Bronchial epithelial cell (primary cell): ENCODE results near the gene TENT4B. TPM values are rescaled to one million over a fixed set of nuclear protein-coding genes. Genes with fewer than 3 reads are reported as not detected.

ENCODE experiments used
- DNase-seq: peaks from one replicate; pipeline ENCODE4 v3.0.0-alpha.2; 2010; ENCODE audit warnings: low read depth
- FAIRE-seq: peaks from 2 replicates; lab custom pipeline; 2011; peaks lifted over from hg19 to GRCh38; lab: Jason Lieb, UNC
- H3K27me3 ChIP-seq: 2 replicates; pipeline ENCODE4 v1.5.1; 2011; ENCODE audit warnings: low read length; ENCODE audit not compliant: control insufficient read depth, insufficient read depth
- H3K36me3 ChIP-seq: 2 replicates; pipeline ENCODE4 v1.5.1; 2011; ENCODE audit warnings: low read length; ENCODE audit not compliant: control insufficient read depth, insufficient read depth
- H3K4me3 ChIP-seq: 2 replicates; pipeline ENCODE4 v1.5.1; 2011; ENCODE audit warnings: mild to moderate bottlenecking, low read depth, low read length, control low read depth
- CTCF ChIP-seq: IDR thresholded peaks from 2 replicates; pipeline ENCODE4 v1.5.1; 2011; ENCODE audit warnings: mild to moderate bottlenecking, moderate library complexity, low read length, control low read depth, inconsistent platforms; ENCODE audit not compliant: insufficient read depth, severe bottlenecking
- total RNA-seq: library from RNA; depleted of rRNA; stranded (reverse); fragments of >200 nt; gene quantifications from 2 replicates; pipeline ENCODE4 v1.2.1, GENCODE V29; 2014

Gene TENT4B
- total RNA-seq, 1 donor from 2014 or later, result 9.2 TPM

- FAIRE-seq, result no peak
- DNase-seq, result no peak
- no peak for TF ChIP-seq CTCF
- Histone ChIP-seq H3K4me3 (no peak overlapping the region), H3K36me3 (no peaks in the 10 kb centered on the region), H3K27me3 (no peaks in the 10 kb centered on the region)
These were observed 39.4 kb downstream of the TENT4B start for GRCh38 chr16:50192386-50193050.

DNA sequence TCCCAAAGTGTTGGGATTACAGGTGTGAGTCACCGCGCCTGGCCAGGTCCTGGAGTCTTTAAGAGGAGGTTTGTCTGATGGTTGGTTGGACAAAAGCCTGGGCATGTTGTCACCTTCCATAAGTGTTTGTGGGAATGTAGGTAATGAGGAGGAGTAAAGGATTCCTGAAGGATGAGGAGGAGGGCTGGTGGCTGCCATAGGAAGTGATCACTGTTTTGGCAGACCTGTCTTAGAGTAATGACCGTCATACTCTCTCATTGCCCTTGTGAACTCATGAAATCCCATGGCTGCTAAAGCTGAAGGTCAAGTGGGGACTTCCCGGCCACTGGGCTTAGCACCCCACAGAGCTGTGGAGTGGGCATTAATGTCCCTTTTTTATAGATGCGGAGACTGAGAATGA, 40.5 kb downstream of the TENT4B start:
- no peak for FAIRE-seq
- peak; percentile 80 for DNase-seq
- TF ChIP-seq CTCF, result no peak
- H3K27me3 ChIP-seq, result no peaks in the 10 kb centered on the region
- no peak overlapping the region for H3K4me3 ChIP-seq
- no peaks in the 10 kb centered on the region for H3K36me3 ChIP-seq

GRCh38 chr16:50195276-50195675, 42.2 kb downstream of the TENT4B start:
- no peaks in the 10 kb centered on the region for H3K27me3 ChIP-seq
- FAIRE-seq (no peak), DNase-seq (peak; percentile 81)
- no peak overlapping the region for H3K4me3 ChIP-seq
- H3K36me3 ChIP-seq, result no peaks in the 10 kb centered on the region
- TF ChIP-seq CTCF, result no peak

GRCh38 chr16:50195756-50196155, 42.6 kb downstream of the TENT4B start:
- TF ChIP-seq CTCF, result no peak

GRCh38 chr16:50197582-50197981, 44.5 kb downstream of the TENT4B start:
- Histone ChIP-seq H3K36me3 (no peaks in the 10 kb centered on the region), H3K4me3 (no peak overlapping the region), H3K27me3 (no peaks in the 10 kb centered on the region)
- DNase-seq, result no peak
- FAIRE-seq, result no peak
- no peak for TF ChIP-seq CTCF

More at GRCh38 chr16:50195756-50196155, 42.6 kb downstream of the TENT4B start:
- H3K27me3 ChIP-seq, result no peaks in the 10 kb centered on the region
- no peaks in the 10 kb centered on the region for H3K36me3 ChIP-seq
- FAIRE-seq (no peak), DNase-seq (no peak)
- H3K4me3 ChIP-seq, result no peak overlapping the region
